Activated effector memory CD4-positive, alpha-beta T cell treated with anti-CD3 and anti-CD28 coated beads, Interleukin-2, amount 50 U/mL, for 16 hours (primary cell): ENCODE data around the gene TFEB.

Experiments used
- DNase-seq: peaks from one replicate; pipeline ENCODE4 v3.0.0-alpha.2; 2020

TFEB gene

DNA sequence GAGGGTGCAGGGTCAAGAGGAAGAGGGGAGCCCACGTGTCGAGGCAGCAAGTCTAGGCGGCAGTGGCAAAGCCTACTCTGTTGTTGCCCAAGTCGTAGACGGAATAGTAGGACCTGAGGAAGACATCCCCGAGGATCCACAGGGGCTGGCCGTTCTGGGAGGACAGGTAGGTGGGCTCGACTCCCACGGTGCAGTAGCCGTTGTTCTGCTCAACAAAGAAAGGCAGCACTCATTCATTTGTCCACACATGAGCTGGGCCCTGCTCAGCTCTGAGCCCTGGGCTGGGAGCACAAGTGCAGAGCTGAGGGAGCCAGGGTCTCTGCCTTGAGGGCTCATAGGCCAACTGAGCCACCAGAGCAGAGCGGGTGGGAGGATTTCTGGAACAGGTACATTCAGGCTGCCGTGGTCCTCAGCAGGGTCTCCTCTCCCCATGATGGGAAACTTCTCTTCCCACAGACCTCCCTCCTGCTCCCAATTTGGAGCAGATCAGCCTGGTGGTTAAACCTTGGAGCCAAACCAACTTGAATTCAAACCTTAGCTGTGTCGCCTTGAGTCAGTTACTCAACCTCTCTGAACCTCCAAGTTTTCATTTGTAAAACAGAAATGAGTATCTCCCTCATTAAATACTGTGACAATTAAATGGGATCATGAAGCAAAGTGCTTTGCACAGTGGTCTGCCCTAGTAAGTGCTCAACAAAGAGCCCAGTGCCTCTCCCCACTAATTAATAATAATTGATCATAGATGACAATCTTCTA lies 1.6 kb upstream of the TFEB start:
- no peak for DNase-seq

DNA sequence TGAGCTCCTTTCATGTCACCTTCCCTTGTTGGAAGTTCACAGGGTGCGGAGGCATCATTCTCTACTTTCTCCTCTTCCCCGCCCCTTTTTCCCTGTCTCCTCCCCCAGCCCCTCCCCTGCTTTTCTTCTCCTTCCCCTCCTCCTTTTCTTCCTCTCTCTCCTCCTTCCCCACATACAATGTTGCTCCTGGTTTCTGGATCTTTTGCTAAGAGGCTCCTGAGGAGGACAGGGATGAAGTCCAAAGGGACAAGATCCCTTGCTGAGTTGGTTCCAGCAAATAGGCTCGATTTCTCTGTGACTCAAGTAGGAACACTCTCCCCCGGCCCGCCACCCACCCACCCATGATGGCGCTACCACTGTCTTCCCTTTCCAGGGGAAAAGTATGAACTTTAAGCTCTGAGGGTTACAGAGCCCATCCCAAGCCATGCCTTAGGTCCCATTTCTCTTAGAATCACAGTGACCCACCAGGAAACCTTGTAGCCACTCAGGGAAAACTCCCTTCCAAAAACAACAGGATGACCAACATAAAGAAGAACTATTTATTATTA lies 852 bp upstream of the TFEB start:
- DNase-seq, result no peak

DNA sequence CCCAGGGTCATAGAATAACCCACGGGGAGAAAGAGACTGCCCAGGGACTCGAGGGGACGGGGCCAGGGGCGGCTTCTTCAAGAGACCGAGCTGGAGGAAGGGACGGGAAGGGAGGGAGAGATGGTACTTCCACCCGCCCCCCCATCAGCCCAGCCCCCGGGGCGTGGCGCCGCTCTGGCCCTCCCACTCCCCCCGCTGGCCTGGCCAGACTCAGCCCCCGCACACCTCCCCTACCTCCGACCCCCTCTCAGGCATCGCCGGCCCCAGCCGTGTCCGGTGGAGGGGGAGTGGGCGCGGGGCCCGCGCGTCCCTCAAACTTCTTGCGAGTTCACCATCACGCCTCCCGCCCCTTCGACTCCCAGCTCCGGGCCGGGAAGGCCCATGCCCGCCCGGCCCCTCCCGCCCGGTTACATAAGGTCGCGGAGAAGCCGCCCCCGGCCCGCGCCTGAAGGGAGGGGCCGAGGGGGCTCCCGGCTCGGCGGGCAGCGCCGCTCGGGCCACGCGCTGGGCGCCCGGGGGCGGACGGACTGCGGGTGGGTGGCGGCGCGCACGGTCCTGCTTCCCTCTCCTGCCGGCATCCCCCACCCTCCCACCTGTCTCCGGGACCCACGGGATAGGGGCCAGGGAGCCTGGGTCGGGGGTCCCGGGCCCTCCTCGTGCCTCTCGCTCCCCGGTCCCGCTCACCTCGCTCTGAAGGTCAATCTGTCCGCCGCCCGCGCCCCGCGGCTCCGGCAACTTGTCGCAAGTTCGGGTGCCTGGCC lies 562 bp downstream of the TFEB start:
- DNase-seq, result peak; percentile 90

DNA sequence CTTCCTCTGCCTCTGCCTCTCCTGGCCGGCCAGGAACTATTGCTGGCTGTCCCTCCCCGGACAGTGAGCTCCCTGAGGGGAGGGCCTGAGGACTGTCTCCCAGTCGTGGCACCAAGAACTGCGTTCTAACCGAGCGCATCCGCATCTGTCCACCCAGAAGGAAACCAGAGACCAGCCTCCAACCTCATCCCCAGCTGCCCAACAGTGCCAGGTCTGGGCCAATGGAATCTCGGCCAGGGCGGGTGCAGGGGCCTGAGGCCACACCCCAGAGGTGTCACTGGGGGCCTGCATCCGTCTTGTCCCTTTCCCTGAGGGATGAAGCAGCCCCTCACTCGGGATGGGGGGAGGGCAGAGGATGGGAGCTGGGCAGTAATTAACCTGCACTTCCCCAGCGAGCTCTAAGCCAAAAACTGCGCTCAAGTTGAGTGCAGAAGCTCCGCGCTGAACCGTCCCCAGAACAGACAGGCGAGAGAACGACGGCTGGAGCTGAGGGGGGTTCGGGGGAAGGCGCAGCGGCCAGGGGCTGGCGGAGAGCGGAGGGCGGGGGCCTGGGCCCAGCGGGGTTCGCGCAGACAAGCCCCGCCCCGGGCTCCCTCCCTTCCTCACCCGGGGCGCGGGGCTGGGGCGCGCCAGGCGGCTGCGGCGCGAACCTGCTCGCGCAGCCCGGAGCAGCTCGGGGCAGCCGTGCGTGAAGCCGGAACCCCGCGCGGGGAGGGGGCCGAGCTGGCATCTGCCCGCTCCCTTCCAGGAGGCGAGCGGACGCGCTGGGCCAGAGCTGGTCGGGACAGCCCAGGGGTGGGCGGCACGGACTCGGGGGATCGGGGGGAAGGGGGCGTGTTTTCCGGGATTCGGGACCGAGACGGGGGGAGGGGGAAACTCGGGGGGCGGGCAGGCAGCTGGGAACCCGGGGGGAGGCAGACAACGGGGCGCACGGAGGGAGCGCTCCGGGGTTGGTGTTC lies 1.4 kb downstream of the TFEB start:
- DNase-seq, result peak; percentile 88

DNA sequence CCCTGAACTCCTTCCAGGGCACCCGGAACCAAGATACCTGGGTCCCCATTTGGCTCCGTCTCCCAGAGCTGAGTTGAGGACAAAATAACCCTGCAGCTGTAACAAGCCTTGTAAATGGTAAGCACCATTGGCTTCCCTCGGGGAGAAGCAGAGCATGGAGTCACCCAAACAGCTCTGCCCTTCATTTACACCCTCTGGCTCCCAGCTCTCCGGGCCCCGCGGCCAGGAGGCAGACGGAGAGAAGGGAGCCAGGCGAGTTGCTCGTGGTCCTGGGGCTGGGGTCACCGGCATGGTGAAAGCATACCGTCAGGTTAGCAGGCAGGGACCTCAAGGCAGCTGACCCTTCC lies 2.1 kb downstream of the TFEB start:
- DNase-seq, result no peak

DNA sequence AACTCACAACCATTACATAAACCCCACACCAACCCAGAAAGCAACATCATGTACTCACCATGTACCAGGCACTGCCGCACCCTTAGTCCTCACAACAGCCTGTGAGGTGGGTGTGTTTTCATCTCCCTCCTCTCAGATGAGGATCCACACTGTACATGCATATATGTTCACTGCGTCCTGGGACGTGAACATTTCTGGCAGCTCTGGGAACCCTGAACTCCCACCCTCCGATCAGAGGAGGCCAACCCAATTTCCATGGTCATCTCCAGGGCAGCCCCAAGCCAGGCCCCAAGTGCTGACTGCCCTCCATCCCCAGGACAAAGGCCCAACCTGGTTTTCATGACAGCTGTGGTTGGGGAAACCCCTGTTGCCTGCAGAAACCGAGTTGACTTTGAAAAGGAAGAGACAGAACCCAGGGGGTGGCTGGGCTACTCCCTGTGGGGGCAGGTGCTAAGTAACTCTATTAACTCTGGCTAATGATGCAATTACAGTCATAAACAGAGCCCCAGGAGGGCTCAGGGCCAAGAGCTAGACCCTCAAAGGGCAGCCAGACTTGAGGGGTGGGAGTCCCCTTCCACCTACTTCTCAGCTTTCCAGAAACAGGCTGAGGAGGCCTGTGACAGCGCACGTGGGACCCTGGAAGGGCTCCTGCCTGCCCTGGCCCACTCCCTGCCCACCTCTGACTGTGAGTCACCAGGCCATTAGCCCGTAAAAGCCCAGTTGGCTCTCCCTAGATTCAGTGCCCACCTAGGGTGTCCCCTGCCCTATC lies 2.6 kb downstream of the TFEB start:
- peak; percentile 87 for DNase-seq

DNA sequence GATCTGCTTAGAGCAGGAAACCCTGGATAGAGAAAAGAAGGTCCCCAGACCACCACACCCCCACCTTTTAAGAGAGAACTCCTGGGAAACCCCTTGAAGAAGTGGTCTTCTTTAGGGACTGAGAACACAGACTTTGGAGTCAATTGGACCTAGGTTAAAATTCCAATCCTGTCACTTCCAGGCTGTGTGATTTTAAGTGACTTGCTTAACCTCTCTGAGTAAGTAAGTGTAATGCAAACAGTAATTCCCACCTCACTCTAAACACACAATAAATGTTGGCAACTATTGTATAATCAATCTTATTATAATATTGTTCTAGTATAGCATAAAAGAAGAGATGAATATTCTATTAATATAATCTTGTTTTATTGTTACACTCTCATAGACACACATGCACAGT lies 3.3 kb downstream of the TFEB start:
- no peak for DNase-seq

DNA sequence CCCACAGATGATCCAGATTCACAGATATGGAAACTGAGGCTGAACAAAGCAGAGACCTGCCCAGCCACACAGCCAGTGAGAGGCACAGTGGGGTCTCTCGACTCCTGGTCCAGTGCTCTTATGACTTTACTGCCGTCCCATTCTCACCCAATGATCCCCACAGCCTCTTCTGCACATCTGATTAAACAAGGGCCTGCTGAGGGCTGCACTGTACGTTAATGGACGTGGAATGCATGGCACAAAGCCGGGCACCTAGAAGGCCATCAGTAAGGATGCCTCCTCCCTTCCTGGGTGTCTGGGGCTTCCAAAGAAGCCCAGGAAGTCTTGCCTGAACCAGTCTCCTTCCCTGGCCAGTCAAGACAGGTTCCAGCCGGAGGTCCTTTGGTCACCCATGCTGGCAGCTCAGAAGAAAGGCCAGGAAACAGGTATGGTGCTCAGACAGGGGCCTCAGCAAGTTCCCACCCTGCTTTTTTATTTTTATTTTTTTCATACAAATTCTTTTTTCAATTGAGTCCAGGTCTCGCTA lies 3.8 kb downstream of the TFEB start:
- no peak for DNase-seq

DNA sequence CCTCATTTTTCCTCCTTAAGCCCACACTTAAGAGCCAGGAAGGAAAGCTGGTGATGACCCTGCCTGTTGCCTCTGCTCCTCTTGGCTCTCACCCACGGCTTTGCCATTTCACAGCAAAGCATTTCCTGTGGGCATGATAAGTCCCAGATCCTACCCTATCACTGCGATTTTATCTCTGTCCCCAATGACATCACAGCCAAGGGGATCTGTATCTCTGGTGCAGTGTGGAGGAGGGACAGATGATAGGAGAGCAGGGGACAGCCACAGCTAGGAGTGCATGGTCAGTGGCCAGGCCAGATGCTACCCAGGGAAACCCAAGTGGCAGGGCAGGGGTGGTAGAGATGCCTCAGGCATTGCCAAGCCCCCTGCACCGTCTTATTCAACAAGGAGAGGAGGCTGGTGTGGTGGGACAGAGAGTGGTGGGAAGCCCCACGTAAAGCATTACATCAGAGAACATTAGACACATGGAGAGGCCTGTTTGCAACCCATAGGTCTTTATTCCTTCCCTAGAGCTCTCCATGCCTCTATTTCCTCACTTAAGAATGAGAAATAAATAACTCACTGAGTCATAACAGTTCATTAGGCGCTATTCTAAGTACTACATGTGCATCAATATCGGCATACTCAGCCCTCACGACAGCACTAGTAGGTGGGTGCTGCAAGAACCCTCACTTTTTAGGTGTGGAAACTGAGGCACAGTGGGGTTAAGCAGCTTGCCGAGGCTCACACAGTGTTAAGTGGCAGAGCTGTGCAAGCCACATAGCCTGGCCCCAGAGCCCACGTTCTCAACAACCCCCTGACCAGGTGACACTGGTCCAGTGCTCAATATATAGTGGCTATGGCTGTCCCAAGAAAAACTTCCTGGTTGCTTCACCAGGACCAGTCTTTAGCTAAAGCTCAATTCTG lies 4.6 kb downstream of the TFEB start:
- DNase-seq, result no peak

DNA sequence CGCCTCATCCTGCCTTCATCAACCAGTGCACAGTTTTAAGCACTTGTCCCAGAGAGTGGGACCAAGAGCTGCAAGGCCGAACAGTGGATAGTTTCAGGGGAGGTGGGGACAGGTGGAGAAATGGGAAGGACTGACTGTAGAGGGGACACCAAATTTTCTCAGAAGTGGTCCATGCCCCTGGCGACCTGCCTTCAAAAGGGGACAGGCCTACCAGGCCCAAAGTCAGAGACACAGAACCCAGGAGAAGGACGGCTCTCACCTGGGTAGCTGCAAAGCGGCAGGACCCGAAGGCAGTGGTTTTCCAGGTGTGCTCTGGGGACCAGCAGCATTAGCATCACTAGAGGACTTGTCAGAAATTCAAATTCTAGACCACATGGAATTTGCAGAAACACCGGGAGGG lies 5.8 kb downstream of the TFEB start:
- no peak for DNase-seq

DNA sequence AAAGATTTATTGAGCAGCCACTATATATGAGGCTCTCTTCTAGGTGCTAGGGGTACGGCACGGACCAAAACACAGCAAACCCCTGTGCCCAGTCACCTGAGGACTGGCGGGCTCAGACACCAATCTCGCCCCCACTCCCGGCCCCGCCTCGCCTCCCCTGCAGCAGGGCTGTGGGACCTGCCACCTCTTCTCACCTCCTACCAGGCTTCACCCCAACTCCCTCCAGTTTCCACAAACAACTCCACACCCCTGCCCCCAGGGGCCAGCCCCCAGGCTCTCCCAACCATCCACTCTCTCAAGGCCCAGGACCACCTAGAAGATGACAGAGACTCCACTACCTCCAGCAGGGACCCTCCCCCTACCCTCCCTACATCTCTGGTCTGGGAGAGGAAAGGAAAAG lies 6.5 kb downstream of the TFEB start:
- DNase-seq, result no peak

DNA sequence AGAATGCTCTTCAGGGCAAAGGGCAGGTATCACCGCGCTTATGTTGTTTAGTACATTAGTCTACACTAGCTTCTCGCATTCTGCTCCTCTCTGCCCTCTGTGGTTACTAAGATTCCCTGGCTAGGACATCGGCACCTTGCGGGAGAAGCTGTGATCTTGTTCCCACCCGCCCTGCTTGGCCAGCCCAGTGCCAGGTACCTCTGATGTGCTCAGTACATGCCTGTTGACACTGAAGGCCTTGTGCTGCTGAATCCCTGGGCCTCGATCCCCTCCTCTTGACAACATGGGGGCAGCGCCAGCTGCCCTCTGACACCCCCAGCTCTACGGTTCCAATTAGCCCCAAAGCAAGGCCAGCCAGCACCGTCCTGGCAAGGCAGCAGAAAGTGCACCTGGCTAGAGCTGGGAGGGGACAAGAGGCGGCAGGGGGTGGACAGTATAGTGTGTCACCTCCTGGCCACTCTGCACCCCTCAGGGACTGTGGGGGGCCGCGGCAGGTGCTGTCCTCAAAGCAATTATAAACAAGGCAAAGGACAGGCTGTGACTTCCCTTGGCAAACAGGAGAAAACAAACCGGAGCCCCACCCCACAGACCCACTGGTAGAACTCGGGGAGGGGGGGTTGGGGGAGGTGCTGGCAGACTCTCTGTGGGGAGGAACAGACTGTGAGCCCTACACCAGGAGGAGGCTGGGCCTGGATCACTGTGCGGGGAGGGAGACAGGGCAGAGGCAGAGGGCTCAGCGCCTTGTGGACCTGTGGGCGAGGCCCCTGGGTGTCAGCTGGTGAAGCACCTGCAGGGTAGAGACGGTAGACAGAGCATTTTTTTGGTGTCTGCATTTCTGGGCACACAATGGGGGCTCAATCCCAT lies 7.1 kb downstream of the TFEB start:
- DNase-seq, result no peak

DNA sequence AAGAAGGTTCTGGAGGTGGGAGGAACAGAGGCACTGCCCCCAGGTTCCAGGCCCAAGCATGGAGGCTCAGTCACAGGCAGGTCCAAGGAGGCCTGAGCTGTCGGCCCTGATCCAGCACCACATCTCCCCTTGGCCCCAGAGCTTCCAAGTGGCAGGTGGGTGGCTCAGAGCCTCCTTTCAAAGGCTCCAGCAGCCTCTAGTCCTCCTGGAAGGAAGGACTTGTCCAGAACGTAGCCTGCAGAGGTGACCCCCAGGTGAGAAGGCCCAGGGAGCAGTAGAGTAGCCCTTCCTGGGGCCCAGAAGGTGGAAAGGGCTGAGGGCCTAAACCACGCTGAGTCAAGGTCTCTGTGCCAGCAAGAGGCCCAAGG lies 7.7 kb downstream of the TFEB start:
- no peak for DNase-seq

DNA sequence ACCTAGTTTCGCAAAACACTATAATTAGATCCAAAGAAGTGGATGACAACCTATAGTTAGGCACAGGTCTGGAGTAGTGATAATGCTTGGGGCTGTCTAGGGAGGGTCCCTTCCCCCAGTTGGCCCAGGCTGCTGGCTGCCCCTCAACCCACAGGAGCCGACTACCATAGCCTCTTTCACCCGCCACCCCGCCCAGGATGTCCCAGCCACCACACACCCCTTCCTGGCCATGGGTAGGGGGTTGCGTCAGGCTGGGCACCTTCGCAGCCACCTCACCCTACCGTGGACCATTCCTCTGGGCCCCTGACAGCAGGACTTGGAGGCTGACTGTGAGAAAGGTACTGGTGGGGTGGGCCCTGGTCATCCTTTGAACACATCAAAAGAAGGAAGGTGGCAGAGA lies 8.5 kb downstream of the TFEB start:
- no peak for DNase-seq

DNA sequence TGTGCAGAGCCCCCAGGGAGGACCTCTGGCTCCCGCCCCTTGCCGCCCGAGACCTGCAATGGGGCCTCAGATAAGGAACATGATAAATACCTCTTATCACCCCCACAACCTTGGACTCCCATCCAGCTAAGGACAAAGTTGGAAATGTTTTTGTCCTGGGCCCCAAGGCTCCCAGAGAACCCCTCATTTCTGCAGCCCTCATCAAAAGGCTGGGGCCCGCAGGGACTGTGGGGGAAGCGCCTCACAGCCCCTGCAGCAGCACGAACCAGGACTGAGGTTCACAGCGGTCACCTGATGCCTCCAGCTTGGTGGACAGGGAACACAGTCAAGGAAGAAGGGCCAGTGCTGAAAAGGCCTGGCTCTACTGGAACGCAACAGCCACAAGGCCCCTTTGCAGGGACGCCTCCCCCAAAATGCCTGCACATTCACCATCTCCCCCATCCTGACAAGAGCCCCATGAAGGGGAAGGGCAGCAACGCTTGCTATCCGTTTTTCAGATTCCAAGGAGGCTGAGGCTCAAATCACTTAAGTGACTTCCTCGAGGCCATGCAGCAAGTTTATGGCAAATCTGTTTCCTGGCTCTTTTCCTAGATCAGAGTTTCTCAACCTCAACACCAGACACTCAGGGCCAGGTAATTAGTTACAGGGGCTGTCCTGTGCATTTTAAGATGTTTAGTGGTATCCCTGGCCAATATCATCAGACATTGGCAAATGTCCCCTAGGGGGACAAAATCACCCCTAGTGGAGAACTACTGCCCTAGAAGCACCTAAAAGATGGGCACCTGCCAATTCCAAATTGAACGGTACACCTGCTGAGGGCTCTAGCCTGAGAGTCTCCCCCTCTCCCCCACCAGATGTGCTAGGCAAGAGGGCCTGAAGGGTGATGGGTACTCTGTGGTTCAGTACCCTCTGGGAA lies 10.6 kb downstream of the TFEB start:
- DNase-seq, result no peak

DNA sequence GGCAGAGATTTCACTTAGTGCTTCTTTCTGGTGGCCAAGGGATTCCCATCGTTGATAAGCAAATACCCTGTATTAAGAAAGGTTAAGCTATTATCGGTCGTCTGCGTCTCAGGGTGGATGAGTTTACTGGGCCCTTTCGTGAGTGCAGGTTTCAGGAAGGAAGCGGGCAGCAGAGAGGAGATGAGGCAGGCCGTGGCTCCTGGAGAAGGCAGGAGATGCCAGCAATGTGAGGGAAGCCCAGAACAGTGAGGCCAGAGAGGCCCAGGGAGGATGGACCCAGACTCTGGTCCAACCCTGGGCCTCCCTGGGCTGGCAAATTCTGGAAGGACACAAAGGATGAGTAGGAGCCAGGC lies 11.2 kb downstream of the TFEB start:
- no peak for DNase-seq

DNA sequence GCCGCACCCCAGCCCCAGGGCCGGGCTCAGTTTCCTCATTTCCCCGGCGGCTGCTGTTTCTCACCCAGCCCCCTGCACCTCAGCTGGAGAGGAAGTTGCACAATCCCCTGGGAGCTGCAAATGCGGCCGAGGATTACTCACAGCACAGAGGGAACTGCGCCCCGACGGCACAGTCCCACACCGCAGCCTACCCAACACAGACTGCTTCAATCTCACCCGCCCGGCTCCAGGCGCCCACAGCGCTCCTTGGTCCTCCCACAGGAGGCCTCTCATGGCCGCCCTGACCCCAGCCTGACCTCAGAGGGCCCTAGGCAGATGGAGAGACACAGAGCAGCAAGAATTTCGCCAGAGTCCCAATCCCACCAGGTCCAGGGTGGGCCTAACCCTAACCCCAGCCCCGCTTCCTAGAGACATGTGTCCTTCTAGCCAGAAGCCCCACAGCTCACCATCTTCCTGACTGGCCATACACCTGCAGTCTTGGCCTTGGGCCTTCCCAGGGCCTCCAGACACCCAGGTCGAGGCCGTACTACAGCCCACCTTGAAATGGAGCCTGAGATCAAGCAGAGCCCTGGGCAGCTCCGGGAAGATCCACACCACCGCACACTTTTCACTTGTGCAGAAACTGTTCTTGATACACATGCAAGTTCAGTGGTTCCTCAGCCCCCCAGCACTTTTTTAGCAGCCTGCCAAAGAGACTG lies 11.7 kb downstream of the TFEB start:
- no peak for DNase-seq

DNA sequence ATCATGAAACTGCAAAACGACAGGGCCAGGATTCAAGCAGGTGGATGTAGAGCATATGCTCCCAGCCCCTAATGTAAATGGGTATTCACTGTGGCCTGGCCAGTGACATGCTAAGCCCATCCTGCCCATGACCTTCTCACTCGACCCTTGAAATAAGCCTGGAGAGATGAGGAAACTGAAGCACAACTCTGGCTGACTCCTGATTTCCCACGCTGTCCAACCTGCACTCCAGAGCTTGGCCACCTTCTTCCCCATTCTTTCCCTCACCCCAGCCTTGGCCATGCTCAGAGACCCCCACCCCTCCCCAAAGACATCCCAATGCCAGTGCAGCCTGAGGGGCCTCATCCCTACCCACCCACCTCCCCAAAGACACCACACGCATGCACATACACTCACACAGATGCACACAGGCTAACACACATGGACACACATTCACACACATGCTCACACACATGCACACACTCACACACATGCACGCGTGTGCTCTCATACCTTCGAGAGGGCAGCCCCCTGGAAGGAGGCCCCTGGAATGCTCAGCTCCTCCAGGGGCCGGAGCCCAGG lies 12.4 kb downstream of the TFEB start:
- DNase-seq, result no peak
